HL-60/S4 treated with retinoic acid at 250 ng/mL for 4 days and 3 days (cell line): ENCODE measurements around the gene TMEM108.

Experiments used
- in situ Hi-C: fragments of 300-500 bp; cut with MboI; formaldehyde crosslinking; loops from 2 replicates; pipeline ENCODE4 v1.7.0; 2022; ENCODE audit warnings: low sequenced_read_pairs

TMEM108 gene

DNA sequence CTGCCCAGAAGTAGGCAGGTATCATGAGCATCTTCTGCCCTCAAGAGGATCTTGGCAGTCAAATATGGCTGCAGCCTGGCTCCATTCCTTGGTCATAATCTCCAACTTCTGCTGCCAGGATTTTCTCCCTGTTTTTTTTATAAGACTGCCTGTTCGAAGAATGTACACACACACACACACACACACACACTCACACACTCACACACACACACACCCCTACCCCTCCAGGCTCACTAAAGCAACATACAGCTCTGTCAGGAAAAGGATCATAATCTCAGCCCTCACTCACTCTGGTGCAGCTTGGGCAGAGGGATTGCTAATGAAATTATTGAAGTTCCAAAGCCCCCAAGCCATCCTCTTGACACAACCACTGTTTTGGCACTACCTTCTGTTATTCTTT lies 232.4 kb downstream of the TMEM108 start:
- in situ Hi-C loops: no loop called here

DNA sequence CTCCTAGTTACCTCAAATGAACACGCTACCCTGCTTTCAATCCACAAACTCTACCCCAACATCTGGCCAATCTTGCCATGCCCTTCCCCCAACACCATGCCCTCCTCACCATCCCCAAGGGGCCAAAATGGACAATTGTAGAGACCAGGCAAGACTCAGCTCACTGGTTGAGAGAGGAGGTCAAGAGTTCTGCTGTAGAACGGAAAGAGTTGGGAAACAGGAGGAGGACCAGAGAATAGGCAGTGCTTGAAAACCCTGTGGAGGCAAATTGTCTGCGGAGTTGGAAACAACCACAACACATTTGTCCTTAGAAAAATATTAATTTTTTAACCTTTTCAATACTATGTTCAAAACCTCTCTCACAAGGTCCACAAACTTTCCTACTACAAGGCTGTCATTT lies 232.9 kb downstream of the TMEM108 start:
- in situ Hi-C loops: no loop called here

DNA sequence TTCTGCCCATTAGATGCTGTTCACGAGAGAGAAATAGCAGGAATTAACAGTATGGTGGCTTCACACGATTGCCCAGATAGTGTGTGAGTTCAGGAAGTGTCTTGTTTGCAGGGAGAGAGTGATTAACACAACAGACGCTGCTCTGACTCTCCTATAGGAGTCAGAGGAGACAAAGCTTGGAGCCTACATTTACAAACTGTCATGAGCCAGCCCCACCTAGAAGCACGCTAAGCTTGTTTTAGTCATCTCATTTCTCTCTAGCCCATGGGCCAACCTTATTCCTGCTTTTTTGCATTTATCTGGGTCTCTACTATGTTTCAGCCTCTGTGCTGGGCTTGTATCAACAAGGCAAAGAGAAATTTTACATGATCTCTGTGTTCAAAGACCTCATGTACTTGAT lies 233.3 kb downstream of the TMEM108 start:
- in situ Hi-C loops: no loop called here

DNA sequence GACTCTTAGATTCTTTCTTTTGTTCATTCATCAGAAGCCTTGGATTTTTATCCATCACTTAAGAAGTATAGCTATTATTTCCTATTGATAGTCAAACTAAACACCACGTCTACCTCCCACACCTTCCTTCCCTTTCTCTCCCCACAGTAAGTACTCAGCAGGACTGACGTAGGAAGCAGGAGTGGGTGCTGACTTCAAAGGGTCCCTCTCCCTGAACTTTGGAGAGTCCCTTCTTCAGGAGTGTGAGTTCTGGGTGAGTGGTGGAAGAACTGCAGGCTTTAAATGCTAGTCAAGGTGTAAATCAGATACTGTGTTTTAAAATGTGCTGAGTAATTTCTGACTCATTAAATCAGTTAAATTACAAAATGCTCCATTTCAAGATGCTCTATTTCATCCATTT lies 235.2 kb downstream of the TMEM108 start:
- in situ Hi-C loops: no loop called here

DNA sequence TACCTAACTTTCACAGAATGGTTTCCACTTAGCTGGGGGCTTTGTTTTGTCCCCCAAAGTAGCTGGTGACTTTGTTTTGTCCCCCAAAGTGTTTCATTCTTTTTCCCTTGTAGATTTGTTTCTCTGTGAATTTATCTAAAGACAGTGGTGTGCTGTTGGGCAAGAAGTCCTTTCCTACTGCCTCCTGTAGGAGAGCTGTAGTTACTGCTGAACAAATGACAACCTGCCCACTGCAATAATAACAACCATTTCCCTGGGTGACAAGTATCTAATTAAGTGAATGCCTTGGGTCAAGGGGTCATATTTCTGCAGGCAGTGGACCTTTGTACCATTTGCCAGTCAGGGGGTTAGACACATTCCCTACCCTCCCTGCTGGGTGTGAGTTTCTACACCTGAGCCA lies 236.3 kb downstream of the TMEM108 start:
- in situ Hi-C loops: no loop called here

DNA sequence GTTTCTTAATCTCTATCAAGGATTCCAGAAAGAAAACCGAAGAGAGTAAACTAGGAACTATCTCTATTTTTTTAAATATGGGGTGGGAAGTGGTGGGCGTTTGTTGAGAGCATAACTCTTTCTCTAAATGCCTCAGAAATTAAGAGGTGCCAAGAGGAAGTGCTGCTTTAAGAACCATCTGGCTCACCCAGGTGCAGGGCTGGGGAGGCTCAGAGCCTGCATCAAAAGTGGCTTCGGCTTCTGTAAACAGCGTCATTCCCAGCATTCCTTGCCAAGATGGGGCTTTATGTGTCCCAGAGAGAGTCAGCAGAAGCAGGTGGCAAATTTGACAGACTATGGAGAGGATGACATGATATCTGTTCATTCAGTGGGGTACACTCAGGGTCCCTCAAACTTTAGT lies 238.4 kb downstream of the TMEM108 start:
- in situ Hi-C loops: no loop called here

DNA sequence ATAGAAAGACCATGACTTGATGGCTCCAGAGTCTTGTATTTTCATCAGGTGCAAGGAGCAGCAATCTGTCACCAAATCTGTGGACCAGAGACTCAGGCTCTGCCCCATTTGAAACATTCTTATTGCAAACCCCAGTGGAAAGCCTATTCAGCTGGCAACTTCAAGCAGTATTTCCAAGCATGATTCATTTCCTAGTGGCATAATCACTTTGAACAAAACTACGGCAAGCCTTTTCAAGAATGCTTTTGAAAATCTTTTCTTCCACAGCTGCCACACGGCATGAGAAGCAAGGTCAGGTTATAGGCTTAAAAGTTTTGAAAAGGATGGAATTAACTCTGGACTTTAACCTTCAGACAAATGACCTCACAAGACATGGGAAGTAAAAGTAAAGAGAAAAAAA lies 239.6 kb downstream of the TMEM108 start:
- in situ Hi-C loops: no loop called here

DNA sequence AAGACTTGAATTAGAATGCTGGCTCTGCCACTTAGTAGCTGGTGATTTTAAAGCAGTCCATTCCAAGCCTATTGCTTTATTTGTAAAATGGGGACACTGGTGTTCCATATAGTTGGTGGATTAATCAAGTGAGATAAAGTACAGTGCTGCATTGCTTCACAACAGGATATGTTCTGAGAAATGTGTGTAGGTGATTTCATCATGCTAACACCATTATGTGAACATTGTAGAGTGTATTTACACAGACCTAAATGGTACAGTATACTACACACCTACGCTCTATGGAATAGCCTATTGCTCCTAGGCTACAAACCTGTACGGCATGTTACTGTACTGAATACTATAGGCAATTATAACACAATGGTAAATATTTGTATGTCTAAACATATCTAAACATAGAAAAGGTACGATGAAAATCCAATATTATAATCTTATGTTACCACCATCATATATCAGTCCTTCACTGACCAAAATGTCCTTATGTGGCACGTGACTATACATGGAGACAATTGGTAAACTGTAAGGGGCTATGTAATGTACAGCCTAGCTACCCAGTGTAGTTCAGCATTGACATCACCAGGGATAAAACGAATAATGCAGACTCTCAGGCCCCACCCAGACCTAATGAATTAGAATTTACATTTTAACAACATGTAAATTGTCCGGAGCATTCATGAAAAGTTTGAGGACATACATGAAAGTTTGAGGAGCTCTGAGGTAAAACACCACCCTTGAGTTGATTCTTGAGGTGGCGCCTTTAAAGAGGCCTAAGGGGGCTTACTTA lies 240.3 kb downstream of the TMEM108 start:
- in situ Hi-C loops: no loop called here

DNA sequence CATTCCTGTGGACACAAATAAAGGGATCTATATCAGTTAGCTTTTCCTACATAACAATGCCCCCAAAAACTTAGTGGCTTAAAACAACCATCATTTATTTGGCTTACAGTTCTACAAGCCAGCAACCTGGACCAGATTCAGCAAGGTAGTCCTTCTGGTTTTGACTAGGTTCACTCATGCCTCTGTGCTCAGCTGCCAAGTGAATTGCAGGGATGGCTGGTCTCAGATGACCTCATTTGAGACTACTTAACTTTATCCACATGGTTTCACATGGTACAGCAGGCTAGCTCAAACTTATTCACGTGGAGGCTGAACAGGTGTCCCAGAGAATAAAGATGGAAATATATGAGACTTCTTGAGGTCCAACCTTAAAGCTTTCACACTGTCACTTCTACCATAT lies 242.4 kb downstream of the TMEM108 start:
- in situ Hi-C loops: no loop called here

DNA sequence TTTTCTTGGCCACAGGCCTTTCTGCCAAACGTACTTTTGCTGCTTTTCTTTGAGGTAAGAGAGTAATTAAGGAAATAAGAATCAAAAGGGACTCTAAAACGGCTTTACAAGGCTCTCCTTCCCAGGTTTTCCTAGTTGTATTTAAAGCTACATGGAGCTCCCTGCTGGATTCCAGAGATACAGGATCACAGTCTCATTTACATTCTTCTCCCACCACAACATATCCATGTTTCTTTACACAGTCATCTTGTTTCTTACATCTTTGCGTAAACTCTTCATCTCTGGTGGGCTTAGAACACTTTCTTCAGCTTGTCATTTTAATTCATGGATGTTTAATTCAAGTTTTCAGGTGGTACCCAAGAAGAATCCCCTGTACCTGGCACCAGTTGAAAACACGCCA lies 244.0 kb downstream of the TMEM108 start:
- in situ Hi-C loops: no loop called here

DNA sequence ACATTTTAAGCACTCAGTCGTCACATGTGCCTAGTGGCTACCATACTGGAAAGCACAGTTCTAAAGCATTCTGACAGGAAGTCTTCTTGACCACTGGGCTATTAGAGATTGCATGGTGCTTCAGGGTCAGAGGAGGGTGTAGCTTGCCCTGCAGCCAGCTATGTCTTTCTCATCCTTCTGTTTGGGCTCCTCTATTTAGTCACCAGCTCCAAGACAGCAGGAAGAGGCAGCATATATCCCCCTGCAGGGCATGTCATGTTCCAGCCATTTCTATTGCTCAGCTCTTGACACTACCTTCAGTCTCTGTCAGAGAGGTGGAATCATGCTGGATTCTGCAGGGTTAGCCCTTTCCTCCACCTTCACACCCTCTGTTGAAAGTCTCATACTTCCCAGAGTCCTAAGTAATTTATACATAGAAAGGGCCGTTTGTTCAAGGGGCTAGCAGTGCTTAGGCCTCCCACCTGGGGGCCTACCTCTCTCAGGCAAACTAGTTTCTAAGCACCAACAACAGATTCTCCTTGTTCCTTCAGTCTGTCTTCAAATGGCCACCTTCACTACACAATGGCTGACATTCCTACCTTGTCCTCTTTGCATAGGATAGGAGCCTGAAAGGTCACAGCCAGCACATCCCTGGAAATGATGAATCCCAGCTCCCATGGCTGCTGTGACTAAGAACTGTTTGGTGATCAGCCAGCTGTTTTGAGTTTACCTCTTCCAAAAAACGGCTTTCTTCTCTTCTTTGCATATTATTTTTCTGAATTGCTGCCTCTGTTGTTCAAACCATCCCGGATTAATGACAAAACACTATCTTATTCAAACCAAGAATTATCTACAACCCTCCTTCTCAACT lies 246.0 kb downstream of the TMEM108 start:
- in situ Hi-C loops: no loop called here

DNA sequence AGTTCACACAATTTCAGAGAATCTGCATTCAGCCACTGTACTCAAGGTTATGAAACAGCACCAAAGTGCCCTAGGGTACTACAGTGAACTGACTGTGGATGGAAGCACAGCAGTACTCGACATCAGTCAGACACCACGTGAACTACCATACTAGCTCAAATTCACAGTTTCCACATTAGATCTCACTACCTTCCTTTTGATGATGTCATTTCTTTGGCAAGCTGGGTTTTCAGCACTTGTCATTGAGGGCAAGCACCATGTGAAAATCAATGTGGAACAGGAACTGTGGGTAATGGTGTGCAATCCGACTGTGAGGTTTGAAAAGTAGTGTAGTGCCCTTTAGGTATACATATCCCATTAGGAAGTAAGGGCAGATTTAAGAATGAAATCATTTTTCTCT lies 251.1 kb downstream of the TMEM108 start:
- in situ Hi-C loops: no loop called here

DNA sequence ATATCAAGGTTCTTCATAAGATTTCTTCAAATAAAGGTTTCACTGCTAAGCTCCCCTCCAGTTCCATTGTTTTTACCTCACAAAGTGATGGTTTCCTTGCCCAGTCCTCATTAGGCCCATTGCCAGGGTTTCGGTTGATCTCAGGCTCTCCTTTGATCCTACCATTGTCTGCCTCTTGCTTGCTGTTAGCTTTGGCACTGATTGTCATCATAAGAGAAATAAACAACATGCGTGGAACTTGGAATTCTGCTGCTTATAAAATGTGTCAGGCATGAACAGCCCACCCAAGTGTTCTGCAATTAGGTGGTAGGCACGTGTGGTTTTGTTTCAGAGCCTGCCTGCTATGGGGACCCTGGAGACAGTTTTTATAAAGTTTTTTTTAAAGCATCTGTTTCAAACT lies 254.1 kb downstream of the TMEM108 start:
- in situ Hi-C loops: no loop called here

DNA sequence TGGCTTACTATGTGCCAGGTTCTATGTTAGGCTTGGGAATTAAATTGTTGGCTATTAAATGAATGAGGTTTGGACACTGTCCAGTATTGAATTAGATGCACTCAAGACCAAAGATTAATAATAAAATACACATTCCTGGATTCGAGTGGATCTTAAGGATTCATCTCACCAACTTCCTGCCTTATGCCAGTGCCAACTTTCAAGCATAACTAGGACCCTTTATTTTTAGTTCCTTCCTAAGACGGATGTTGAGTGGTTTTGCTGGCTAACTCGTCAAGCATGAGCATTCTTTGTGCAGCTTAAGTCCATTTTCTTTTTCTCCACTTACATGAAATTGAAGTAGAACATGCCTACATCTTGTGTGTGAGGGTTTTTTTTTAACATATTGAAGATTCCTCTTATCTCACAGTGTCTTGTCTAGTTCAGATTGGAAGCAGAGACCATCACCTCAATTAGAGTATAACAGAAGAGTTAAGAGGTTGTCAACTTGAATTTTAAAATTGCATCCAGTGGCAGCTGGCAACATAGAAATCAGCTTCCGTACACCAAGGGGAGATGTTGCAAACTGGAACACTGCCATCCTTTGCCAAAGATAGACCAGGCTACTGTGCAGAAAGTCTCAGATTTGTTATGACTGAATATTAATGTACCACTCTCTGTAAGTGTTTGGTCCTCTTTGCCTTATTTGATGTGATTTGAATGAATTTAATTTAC lies 255.4 kb downstream of the TMEM108 start:
- in situ Hi-C loops: no loop called here

DNA sequence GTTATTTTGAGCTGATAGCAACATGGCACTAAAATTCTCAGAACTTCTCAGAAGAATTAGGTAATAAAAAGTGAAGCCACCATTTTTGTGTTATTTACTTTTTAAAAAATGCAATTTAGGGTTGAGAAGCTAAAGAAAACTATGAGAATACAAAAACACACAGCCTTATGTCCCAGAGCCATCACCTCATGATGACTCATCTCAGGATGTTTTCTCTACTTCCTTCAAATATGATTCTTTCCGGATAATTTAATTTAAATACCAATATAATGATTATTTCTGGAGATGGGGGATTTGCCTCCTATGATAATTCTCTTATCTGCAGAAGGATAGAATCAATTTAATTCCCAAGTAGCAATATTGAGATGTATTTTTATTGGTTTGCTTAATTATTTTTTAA lies 256.1 kb downstream of the TMEM108 start:
- in situ Hi-C loops: no loop called here

DNA sequence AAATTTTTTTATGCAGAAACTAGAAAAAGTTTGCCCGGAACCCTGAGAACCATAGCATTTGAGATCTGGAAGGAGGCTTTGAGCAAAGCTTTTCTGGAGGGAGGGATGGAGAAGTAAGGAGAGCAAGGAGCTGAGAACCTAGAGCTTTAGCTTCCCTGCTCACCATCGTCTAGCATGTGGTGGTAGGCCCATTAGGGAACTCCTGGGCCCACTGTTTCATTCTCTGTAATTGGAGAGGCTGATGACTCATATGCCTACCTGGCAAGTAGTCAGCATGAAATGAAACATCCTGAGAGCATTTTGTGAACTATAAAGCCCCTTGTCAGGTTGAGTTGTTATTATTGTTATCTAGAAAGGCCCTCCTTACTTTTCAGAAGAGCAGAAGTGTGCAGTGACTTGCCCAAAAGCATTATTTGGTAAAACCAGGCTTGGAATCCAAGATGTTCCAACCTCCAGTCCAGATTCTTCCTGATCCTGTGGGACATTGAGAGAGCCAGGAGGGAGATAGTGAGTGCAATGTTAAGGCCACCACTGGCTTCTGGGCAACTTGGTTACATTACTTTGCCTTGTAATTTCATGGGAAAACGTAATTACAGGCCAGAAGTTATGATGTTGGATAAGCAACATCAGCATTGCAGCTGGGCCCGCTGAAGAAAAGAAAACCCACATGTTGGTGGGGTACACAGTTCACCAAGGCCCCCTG lies 257.2 kb downstream of the TMEM108 start:
- in situ Hi-C loops: no loop called here

DNA sequence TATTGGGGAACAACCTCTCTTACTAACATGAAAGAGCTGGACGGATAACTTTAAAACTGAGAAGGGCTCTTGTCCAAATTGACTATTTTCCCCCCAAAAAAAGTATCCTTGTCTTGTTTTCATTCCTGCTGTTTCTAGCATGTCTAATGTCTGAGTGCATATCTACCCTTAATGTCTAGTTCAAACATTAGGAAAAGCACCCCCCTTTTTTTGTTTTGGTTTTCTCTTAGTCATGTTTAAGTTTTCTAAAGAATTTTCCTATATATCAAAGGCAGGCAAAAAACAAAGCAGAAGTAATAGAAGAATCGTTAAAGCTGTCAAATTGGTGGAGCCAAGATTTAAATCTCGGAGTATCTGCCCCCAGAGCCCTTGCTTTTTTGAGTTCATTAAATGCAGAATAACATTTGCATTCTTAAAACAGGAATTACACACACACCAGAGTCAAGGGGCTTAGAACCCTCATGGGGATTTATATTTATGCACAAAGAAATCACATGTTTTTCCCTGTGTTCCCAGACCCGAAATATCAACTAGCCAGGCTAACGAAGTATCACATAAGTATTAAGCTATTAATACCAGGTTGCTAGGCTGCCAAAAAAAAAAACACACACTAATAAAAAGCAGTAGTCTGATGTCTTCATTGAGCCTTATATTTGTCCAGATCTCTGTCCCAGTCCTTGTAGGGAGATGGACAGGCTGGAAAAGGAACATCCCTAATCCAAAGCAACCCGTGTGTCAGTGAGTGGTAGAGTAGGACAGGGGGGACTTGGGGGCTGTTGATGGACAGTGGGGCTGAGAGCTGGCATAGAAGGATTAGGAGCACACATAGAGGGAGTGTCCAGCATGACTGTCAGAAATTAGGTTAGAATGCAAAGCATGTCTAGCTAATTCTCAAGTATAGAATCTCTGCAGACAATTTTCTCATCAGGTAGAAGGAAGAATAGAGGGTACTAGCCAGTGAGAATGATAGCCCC lies 258.0 kb downstream of the TMEM108 start:
- in situ Hi-C loops: no loop called here

DNA sequence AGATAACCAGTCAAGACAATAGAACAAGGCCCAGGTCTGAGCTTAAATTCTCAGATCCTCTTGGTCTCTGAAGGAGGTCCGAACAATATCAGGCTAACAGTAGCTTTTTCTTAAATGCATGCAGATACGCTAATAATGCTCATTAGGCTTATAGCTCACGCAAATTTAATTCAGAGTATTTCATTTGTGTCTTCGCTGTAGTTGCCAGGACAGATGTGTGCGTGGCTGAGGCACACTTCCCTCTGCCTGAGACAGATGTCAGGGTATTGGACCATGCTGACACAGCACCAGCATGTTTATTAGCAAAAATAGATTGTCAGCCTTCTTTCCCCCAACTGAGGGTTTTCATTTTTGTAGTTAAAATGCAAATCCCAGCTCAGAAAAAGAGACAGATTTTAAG lies 258.8 kb downstream of the TMEM108 start:
- in situ Hi-C loops: no loop called here

DNA sequence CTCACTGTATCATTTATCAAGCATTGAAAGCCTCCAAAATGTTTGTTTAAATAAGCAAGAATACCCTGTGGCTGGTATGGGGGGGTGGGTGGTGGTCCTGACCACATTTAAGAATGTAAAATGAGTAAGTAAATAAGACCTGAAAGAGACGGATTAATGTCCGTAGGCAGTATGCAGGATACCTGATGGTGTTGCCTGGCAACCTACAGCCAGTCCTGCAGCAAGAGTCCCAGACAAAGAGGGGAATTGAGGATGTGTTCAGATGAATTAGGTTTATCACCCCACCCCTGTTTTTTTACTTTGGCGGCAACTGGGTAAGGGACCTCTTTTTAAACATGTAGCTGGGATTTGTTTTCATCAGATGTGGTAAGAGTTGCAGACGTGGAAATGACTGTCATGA lies 261.9 kb downstream of the TMEM108 start:
- in situ Hi-C loops: no loop called here

DNA sequence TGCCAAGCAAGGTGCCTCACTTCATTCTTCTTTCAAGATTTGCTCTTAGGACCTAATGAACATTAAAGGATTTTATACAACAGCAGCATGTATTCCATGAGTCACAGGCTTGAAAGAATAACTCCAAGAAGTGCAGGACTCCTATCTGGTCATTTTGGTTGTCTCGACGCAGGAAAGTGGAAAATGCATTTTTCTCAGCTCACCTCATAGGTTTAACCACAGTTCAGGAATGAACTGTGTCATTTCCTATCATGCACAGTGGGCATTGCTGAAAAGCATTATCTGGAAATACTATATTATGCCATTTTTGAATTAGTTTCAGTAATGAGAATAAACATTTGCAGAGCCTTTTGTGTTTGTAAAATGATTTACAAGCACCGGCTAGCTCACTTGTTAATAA lies 263.0 kb downstream of the TMEM108 start:
- in situ Hi-C loops: no loop called here
